Upper lobe of left lung (tissue), 4 donors: ENCODE measurements around the gene B3GNT9.

Experiments
- EP300 ChIP-seq, 4 donors: sonication (generic); formaldehyde crosslinking; IDR thresholded peaks; one replicate each; pipeline ENCODE4 v1.5.1; 2017; ENCODE audit warnings: antibody characterized with exemption in 4 of 4, control low read depth in 2 of 4
- POLR2A ChIP-seq, 4 donors: fragments of 450-650 bp; IDR thresholded peaks; one replicate each; pipeline ENCODE4 v1.5.1; 2016 to 2017; ENCODE audit warnings: antibody characterized with exemption in 4 of 4, mild to moderate bottlenecking in 2 of 4
- POLR2AphosphoS5 ChIP-seq, 2 donors: sonication (generic); formaldehyde crosslinking; IDR thresholded peaks; one replicate each; pipeline ENCODE4 v1.5.1; 2017; ENCODE audit warnings: antibody characterized with exemption in 2 of 2
- TF ChIP-seq, protein P1 (sequence below), 6 experiments: fragments of 450-650 bp in 4 of 6; fragments of 200-600 bp in 2 of 6; sonication (generic) in 2 of 6; IDR thresholded peaks; one replicate each; pipeline ENCODE4 v1.5.1; 2016 to 2019; ENCODE audit warnings: antibody characterized with exemption in 6 of 6

DNA sequence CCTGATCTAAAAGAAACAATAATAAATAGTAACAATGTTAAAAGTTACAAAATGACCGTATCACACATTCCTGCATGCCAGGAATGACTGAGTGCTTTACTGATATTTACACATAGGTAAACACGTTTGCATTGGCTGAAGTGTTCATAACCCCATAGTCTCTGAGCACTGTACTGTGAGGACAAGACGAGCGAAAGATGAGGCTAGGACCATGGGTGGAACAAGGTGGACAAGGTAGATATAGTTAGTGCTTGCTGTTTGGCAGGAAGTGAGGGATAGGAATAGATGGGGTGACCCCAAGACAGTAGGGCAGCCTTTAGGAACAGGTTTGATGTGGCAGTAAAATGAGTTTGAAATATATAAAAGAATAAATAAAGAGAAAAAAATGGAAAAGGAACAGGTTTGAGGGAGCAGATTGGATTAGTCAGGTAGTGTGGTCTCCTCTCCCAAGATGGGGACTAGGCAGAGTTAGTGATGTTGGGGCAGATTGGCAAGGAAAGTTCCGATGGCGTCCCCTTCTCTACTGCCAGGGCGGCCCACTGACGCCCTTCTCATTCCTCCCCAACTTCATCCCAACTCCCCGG, 40.7 kb upstream of the B3GNT9 start:
- TF ChIP-seq POLR2A (IDR thresholded peaks at IDR 0.05) (no peak), POLR2AphosphoS5 (IDR thresholded peaks at IDR 0.05) (no peak), EP300 (IDR thresholded peaks at IDR 0.05) (no peak)
- TF ChIP-seq, protein P1, sequence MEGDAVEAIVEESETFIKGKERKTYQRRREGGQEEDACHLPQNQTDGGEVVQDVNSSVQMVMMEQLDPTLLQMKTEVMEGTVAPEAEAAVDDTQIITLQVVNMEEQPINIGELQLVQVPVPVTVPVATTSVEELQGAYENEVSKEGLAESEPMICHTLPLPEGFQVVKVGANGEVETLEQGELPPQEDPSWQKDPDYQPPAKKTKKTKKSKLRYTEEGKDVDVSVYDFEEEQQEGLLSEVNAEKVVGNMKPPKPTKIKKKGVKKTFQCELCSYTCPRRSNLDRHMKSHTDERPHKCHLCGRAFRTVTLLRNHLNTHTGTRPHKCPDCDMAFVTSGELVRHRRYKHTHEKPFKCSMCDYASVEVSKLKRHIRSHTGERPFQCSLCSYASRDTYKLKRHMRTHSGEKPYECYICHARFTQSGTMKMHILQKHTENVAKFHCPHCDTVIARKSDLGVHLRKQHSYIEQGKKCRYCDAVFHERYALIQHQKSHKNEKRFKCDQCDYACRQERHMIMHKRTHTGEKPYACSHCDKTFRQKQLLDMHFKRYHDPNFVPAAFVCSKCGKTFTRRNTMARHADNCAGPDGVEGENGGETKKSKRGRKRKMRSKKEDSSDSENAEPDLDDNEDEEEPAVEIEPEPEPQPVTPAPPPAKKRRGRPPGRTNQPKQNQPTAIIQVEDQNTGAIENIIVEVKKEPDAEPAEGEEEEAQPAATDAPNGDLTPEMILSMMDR (IDR thresholded peaks at IDR 0.05), result no peak
